ENCODE results near the gene ORAI3.
A peak's percentile ranks its signal among the peaks of the same experiment; 100 is the strongest.

The ORAI3 gene

DNA sequence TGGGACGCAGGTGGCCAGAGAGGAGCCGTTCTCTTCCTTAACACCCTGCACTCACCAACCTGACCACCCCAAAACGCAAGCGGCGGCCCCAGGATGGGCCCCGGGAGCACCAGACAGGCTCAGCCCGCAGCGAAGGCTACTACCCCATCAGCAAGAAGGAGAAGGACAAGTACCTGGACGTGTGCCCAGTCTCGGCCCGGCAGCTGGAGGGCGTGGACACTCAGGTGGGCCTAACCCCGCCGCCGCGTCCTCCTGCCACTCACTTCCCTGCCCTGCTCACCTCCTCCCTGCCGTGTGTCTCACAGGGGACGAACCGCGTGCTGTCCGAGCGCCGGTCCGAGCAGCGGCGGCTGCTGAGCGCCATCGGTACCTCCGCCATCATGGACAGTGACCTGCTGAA is 31.6 kb downstream of the ORAI3 start:
- no peaks in the 10 kb centered on the region for H3K9me3 ChIP-seq (ENCODE audit: control insufficient read depth, insufficient read depth, low read depth, low read length)
- peak; percentile 54; the same call in 1 of the 2 replicates for TF ChIP-seq KLF1 (tag by site-specific recombination; IDR thresholded peaks at IDR 0.05)
- 0 out of 2 replicates have a peak, but pooled peaks have one; percentile 19 for TF ChIP-seq ZNF600 (tag by site-specific recombination; IDR thresholded peaks at IDR 0.05)
- TF ChIP-seq ZNF366 (tag by site-specific recombination; conservative IDR thresholded peaks at IDR 0.05): no peak
- no peak overlapping the region for H3K4me3 ChIP-seq (ENCODE audit: low read depth, low read length)
- POLR2A ChIA-PET: no interaction called here
- peaks cover 11 to 96% of the 10 kb centered on the region in 2 experiments; a peak in 2 of 3 replicates for H3K36me3 ChIP-seq (ENCODE audit: control insufficient read depth in 2 of 2, insufficient read depth in 1 of 2, low read length in 2 of 2)
- no peaks in the 10 kb centered on the region for H3K4me1 ChIP-seq (ENCODE audit: control insufficient read depth, insufficient read depth, low read length)
- no peak overlapping the region for H3K27ac ChIP-seq (ENCODE audit: extremely low read depth, low read depth, low read length)
- CTCF ChIA-PET: no interaction called here

- H3K4me1 ChIP-seq (ENCODE audit: control insufficient read depth, insufficient read depth, low read length): no peaks in the 10 kb centered on the region
- H3K27ac ChIP-seq (ENCODE audit: extremely low read depth, low read depth, low read length): no peak overlapping the region
- CTCF ChIA-PET: interaction anchor here (0.6 kb wide), 1 partner anchor 950 kb away, joined by 3 read pairs; the partner anchor contains the start of gene TLCD3B
- no peaks in the 10 kb centered on the region for H3K9me3 ChIP-seq (ENCODE audit: control insufficient read depth, insufficient read depth, low read depth, low read length)
- POLR2A ChIA-PET: interaction anchor here (0.5 kb wide), 1 partner anchor 1100 kb away, joined by 3 read pairs; no protein-coding TSS in a partner anchor
- peaks cover 5 to 96% of the 10 kb centered on the region in 2 experiments; a peak in 2 of 3 replicates for H3K36me3 ChIP-seq (ENCODE audit: control insufficient read depth in 2 of 2, insufficient read depth in 1 of 2, low read length in 2 of 2)
- no peak overlapping the region for H3K4me3 ChIP-seq (ENCODE audit: low read depth, low read length)
- TF ChIP-seq ZBTB21 (tag by site-specific recombination; IDR thresholded peaks at IDR 0.05) (no peak), ZNF670 (tag by site-specific recombination; IDR thresholded peaks at IDR 0.05; ENCODE audit: low read depth) (no peak), ZNF335 (tag by site-specific recombination; conservative IDR thresholded peaks at IDR 0.05) (no peak), ZNF521 (tag by site-specific recombination; IDR thresholded peaks at IDR 0.05) (no peak), ZNF48 (tag by site-specific recombination; IDR thresholded peaks at IDR 0.05) (no peak), MZF1 (tag by site-specific recombination; IDR thresholded peaks at IDR 0.05; ENCODE audit: borderline replicate concordance) (no peak), ZNF610 (tag by site-specific recombination; IDR thresholded peaks at IDR 0.05; ENCODE audit: borderline replicate concordance) (no peak), ZNF311 (tag by site-specific recombination; IDR thresholded peaks at IDR 0.05; ENCODE audit: borderline replicate concordance) (no peak), KLF8 (tag by site-specific recombination; IDR thresholded peaks at IDR 0.05) (no peak), KLF10 (tag by site-specific recombination; IDR thresholded peaks at IDR 0.05) (no peak)
These were observed 32.1 kb downstream of the ORAI3 start for GRCh38 chr16:30980959-30981358.

- H3K27ac ChIP-seq (ENCODE audit: extremely low read depth, low read depth, low read length): no peak overlapping the region
- no peak overlapping the region for H3K4me3 ChIP-seq (ENCODE audit: low read depth, low read length)
- no peaks in the 10 kb centered on the region for H3K4me1 ChIP-seq (ENCODE audit: control insufficient read depth, insufficient read depth, low read length)
- no peak for TF ChIP-seq KLF8 (tag by site-specific recombination; IDR thresholded peaks at IDR 0.05)
- peak; percentile 16; the same call in 1 of the 2 replicates for TF ChIP-seq GLIS2 (tag by site-specific recombination; IDR thresholded peaks at IDR 0.05)
- no peak for TF ChIP-seq ZNF366 (tag by site-specific recombination; conservative IDR thresholded peaks at IDR 0.05)
- no peak for TF ChIP-seq GLI4 (tag by site-specific recombination; IDR thresholded peaks at IDR 0.05)
- TF ChIP-seq SCRT2 (tag by site-specific recombination; IDR thresholded peaks at IDR 0.05): peak; percentile 93
- TF ChIP-seq, protein P1, sequence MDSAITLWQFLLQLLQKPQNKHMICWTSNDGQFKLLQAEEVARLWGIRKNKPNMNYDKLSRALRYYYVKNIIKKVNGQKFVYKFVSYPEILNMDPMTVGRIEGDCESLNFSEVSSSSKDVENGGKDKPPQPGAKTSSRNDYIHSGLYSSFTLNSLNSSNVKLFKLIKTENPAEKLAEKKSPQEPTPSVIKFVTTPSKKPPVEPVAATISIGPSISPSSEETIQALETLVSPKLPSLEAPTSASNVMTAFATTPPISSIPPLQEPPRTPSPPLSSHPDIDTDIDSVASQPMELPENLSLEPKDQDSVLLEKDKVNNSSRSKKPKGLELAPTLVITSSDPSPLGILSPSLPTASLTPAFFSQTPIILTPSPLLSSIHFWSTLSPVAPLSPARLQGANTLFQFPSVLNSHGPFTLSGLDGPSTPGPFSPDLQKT (IDR thresholded peaks at IDR 0.05; ENCODE audit: borderline replicate concordance, low read depth, low read length): no peak
- TF ChIP-seq KLF1 (tag by site-specific recombination; IDR thresholded peaks at IDR 0.05): peak; percentile 78
- TF ChIP-seq ZNF48 (tag by site-specific recombination; IDR thresholded peaks at IDR 0.05): no peak
- TF ChIP-seq, protein P2, sequence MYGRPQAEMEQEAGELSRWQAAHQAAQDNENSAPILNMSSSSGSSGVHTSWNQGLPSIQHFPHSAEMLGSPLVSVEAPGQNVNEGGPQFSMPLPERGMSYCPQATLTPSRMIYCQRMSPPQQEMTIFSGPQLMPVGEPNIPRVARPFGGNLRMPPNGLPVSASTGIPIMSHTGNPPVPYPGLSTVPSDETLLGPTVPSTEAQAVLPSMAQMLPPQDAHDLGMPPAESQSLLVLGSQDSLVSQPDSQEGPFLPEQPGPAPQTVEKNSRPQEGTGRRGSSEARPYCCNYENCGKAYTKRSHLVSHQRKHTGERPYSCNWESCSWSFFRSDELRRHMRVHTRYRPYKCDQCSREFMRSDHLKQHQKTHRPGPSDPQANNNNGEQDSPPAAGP (tag by site-specific recombination; IDR thresholded peaks at IDR 0.05): peak; percentile 55; the same call in 1 of the 2 replicates
- TF ChIP-seq ZNF830 (tag by site-specific recombination; IDR thresholded peaks at IDR 0.05; ENCODE audit: low read depth): no peak
- peak; percentile 65 for TF ChIP-seq SCRT1 (tag by site-specific recombination; IDR thresholded peaks at IDR 0.05; ENCODE audit: borderline replicate concordance)
- ChIA-PET CTCF (interaction anchor here (0.5 to 4.2 kb wide), 18 partner anchors 15 to 1167 kb away, joined by 3 to 25 read pairs (median 4); partner anchors contain the start of genes PAGR1 and STX4), POLR2A (interaction anchor here (0.6 to 2.9 kb wide), 12 partner anchors 9 to 1167 kb away, joined by 3 to 13 read pairs (median 4); partner anchors contain the start of genes KAT8, PAGR1, STX4 and ZNF646)
- H3K9me3 ChIP-seq (ENCODE audit: control insufficient read depth, insufficient read depth, low read depth, low read length): no peaks in the 10 kb centered on the region
- peaks cover 0 to 90% of the 10 kb centered on the region in 2 experiments; a peak in 2 of 3 replicates for H3K36me3 ChIP-seq (ENCODE audit: control insufficient read depth in 2 of 2, insufficient read depth in 1 of 2, low read length in 2 of 2)
These were observed 33.9 kb downstream of the ORAI3 start for GRCh38 chr16:30982548-30983288.
